HG03175 (cell line): ENCODE data around the gene NELL2.
"Not testable (repeated sequence)": the region's sequence is repeated elsewhere in the genome, so short reads cannot be mapped to it uniquely, and the experiment has no call there.

Source experiments
- ATAC-seq: cut with Tn5 transposase; IDR thresholded peaks from one replicate; pipeline ENCODE4 v1.9.1; 2021; ENCODE audit warnings: mild to moderate bottlenecking, moderate library complexity; ENCODE audit not compliant: unreplicated experiment

The NELL2 gene

DNA sequence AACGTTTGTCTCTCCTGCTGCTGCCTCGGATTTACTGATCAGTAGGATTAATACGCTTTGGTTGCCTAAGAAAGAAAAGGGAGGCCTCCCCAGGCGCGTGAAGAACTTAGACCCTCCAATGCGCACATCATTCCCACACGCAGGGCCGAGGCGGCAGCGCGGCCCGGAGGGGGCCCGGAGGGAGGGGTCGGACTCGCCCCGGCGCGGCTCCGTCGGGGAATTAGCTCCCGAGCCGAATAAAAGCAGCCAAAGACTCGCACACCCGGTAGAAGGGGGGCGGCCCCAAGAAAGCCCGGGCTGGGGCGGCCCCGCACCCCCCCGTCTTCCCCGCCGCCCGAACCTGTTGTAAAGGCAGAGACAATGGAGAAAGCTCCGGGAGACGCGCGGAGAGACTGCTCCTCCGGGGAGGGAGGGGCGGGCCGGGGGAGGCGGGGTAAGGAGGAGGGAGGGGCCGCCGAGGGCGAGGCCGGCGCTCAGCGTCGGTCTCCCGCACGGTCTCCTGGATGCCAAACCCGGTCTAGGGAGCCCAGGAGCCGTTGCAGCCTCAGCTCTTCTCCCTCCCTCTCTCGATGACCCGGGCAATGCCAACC lies at the start of gene NELL2:
NELL2 (minus strand) TSS at position 362 of the 590 bp plus-strand sequence. CDS start 446 bp downstream, outside the sequence.
- peak; percentile 44 for ATAC-seq

DNA sequence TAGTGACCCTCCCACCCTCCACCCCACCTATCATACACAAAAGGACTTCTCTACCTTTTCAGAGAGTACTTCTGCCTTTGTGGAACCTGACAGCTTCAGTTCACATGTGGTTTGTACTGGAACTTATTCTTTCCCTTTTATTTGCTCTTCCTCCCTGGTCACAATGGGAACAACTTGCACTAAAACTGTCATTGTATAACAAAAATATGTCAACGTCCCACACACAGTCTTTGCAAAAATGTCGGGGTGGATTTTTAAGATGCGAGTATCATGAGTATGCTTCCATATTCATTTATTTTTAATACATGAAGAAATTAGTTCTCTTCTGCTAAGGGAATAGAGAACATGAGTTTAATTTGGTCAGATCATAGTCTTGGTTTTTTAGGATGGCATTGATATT lies 45.6 kb upstream of the NELL2 start:
- ATAC-seq: no peak

DNA sequence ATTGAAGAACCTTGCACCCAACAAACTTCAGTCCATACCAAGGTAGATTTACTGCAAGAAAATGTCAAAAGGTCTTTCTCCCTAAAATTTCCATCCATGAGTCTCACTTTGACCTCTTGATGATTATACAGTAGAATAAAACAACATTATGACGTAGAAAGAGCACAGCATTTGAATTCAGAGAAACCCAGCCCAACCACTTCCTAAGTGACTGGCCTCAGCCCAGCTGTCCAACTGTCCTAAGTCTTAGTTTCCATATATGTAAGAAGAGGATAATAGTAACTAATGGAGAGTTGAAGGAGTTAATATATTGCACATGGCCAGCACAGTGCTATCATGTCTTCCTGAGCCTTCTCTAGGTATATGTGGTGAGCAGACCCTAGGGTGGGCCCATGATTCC lies 41.0 kb upstream of the NELL2 start:
- ATAC-seq: no peak

DNA sequence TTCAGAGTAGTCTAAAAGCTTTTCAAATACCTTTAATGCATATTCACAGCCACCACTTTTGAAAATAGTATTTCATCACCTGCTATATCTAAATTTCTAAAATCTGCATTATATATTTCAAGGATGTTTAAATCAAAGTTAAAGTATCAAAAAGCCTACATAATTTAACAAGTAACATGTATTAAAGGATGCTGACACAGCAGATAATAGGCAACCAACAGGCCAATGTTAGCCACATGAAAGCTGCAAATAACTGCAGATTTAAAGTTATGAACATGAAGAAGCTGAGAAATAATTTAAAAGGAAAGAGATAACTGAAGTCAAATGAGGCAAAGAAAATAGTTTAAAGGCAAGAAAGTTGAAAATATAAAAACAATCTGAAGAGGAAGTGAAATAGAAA lies 39.8 kb upstream of the NELL2 start:
- ATAC-seq: no peak

DNA sequence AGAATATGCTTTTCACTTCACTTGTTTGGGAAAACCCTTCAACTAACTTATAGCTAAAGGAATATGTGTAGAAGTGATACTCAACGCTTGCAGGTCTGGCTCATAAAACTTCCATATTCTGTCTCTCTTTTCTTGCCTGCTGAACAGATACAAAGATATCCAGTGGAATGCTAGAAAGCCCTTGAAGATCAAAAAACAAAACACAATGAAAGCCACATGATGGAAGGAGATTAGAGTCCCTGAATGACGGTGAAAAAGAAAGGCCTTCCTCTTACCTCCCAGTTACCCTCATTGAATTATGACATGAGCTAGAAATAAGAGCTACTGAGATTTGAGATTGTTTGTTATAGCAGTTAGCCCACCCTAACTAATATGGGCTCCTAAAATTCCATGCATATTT lies 28.2 kb upstream of the NELL2 start:
- no peak for ATAC-seq

DNA sequence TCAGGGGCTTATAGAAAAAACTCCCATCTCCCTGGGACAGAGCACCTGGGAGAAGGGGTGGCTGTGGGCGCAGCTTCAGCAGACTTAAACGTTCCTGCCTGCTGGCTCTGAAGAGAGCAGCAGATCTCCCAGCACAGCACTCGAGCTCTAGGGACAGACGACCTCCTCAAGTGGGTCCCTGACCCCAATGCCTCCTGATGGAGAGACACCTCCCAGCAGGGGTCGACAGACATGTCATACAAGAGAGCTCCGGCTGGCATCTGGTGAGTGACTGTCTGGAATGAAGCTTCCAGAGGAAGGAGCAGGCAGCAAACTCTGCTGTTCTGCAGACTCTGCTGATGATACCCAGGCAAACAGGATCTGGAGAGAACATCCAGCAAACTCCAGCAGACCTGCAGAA lies 22.0 kb upstream of the NELL2 start:
- ATAC-seq: not testable (repeated sequence)

DNA sequence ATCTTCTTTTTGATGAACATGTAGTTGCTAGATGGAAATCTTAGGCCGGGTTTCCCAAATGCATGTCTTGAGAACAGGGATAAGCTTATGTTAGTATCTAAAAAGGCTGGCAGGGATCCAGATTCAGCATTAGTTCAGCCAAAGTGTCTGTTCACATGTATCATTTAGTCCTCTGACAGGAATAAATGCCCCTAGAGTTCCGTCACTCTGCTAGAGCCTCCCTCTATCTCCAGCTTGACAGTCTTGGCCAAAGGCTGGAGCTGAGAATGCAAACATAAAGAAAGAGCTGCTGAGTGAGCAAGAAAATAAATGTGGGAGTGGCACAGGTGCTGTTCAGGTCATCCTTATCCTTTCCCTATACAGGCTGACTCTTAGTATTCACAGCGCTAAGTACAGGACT lies 13.8 kb upstream of the NELL2 start:
- ATAC-seq: no peak

DNA sequence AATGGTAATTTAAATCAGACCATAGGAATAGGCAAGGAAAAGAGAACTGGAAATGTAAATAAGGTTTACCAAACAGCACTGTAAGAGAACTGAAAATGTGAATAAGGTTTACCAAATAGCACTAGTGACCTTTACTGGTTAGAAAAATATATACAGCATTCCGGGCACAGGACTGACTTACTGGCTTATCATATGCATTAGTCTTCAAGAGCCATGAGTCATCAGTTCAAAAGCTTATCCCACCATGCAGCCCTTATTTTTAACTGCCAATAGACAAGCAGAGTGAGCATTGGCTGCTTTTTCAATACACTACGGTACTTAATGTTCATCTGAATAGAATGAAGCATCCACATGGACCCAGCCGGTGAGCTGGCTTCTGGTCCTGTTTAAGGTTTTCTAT lies 13.0 kb upstream of the NELL2 start:
- no peak for ATAC-seq

DNA sequence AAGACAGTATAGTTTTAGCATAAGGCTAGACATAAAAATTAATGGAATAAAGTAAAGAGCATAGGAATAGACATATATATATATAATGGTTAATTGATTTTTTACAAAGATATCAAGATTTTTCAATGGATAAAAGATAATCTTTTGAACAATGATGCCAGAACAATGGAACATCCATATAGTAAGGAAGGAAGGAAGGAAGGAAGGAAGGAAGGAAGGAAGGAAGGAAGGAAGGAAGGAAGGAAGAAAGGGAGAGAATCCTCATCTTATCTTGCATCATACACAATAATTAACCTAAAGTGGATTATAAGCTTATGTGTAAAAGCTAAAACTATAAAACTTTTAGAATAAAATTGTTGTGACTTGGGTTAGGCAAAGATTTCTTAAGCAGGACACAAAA lies 9.8 kb upstream of the NELL2 start:
- ATAC-seq: no peak

DNA sequence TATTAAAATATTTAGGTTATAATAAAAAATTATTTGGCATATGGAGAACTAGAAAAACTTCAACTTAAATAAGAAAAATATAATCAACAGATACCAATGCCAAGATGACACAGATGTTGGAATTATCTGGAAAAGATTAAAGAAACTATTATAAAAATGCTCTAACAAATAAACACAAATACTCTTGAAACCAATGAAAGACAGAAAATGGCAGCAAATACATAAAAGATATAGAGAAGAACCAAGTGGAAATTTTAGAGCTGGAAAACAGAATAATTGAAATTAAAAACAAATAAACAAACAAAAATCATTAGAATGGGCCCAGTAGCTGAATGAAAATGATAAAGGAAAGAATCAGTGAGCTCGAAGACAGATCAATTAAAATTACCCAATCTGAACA lies 5.1 kb upstream of the NELL2 start:
- ATAC-seq: no peak

DNA sequence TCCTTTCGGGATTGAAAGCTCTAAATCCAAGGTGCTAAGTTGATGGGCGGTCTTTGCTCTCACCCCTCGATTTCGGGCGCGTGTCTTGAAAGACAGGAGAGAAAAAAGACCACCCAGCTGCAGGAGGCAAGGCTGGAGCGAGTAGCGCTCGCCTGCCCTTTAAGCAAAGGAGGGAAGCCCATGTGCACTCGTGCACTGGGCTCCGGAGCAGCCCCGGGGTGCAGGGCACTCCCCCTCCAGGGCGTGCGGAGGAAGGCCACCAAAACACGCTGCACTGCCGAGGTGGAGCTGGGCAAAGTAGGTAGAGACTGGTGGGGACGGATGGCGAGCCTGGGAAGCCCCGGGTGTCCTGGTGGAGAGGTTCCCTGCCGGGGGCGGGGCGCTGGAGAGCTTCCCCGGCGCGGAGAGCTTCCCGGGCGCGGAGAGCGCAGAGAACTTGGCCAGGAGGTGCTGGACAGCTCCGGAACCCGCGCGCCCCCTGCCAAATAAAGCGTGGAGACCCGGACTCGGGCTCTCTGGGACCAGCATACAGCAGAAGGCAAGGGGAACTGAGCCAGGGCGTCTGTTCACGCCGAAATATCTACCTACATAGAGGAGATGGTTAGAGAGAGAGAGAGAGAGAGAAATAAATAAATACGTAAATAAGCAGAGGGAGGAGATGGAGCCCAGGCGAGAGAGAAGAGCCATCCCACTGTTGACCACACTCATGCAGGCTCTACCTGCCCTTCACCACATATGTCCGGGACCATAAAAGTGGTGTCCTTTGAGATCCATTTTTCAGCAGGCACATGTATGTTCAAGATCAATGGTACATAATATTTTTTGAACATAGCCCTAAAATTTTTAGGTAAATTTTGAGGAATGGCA lies 662 bp upstream of the NELL2 start:
- ATAC-seq: peak; percentile 39

DNA sequence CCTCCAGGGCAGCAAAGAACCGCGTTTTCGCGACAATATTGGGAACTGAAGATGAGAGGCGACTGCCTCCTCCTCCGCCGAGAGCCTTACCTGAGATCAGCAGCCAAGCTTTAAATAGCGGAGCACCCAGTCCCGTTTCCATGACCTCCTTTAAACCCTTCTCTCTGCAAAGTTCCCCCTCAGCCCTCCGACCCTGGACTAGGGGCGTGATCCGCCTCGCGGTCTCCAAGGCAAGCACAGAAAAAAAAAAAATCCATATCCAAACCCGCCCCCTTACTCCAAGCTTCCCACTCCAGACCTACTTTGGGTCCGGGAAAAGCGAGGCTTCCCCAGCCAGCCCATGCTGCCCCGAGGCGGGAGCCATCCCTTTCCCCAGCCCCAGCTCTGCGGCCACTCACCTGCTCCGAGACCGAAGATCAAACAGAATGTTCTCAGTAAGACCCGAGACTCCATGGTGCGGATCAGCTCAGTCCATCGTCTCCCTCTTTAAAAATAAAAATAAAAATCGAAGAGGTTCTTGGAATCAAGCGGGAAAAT lies 630 bp downstream of the NELL2 start:
- ATAC-seq: no peak

DNA sequence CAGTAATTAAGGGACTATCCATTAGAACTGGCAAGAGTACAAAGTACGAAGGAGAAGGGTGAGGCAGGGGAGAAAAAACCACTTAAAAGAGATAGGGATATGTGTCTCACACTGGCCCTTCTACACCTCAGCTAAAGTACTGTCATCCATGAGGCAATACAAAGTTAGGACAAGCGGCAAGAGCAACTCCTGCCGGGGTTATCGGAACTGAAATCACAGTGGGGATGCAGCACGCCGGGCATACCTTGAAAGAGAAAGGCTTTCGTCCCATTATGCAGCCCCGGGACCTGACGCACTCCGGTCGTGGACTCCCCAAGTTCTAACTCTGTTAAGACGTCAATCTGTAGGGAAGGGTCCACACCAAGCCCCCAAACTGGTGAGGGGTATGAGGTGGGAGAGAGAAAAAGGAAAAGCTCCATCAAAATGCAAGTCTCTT lies 1.1 kb downstream of the NELL2 start:
- no peak for ATAC-seq

DNA sequence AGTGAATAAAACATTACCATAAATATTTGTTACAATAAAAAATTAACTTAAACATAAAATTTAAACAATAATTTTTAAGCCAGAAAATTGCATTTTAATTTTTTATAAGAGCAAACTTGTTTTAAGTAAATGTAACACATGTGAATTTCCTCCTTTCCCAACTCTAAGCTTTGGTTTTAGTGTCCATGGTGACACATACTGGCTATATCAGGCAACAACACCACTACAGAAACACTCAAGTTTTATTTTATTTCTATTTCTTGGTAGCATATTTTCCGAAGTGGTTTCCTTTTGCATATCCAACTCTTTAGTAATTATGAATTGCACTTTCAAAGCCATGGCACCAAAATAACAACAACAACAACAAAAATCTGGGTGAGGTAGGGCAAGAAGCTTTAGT lies 2.2 kb downstream of the NELL2 start:
- ATAC-seq: no peak

DNA sequence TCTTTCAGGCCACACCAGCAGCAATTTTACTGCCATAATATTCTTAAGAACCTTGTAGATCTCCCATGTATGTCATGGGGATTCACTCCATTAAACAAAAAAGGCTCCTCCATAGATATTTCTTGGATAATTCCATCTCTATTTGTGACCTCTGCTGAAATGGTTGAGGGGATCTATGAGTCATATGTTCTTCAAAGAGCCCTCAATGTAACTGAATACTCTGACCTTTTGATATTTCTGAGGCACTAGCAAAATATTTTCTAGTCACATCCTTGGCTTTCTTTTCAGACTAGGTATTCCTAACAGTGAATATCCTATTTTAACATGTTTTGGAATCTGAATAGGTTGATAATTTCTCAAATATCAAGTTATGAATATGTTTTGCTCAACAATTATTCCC lies 6.6 kb downstream of the NELL2 start:
- ATAC-seq: no peak

DNA sequence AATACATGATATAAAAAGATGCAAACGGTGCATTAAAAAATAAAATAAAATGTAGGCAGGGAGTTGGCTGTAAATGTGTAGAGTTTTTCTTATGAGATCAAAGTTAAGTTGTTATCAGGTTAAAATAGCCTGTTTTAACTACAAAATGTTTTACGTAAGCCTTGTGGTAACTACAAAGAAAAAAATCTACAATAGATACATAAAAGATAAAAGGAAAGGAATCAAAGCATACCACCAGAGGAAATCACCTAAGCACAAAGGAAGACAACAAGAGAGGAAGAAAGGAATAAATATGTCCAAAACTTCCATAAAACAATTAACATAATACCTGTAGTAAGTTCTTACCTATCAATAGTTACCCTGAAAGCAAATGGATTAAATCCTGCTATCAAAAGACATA lies 12.2 kb downstream of the NELL2 start:
- no peak for ATAC-seq

DNA sequence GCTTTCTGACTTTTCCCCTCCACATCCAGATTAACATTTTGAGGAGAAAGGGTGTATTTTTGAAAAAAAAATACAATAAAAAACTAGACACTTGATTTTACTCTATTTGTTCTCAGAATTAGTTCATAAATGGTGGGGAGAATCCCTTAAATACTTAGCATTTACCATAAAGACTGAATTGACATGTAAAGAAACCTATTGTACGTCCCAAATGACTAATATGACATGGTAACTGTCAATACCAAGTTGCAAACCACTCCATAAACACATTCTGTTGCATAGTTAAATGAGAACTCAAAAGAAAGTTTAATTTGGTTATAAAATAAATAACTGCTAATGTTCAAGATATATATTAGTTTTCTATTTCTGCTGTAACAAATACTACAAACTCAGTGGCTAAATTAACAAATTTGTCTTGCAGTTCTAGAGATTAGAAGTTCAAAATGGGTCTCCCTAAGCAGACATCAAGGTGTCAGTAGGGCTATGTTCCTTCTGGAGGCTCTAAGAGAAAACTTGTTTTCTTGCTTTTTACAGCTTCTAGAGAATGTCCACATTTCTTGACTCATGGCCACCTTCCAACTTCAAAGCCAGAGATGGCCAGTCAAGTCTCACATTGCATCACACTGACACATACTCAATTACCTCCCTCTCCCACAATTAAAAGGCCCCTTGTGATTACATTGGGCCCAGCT lies 16.0 kb downstream of the NELL2 start:
- ATAC-seq: no peak

DNA sequence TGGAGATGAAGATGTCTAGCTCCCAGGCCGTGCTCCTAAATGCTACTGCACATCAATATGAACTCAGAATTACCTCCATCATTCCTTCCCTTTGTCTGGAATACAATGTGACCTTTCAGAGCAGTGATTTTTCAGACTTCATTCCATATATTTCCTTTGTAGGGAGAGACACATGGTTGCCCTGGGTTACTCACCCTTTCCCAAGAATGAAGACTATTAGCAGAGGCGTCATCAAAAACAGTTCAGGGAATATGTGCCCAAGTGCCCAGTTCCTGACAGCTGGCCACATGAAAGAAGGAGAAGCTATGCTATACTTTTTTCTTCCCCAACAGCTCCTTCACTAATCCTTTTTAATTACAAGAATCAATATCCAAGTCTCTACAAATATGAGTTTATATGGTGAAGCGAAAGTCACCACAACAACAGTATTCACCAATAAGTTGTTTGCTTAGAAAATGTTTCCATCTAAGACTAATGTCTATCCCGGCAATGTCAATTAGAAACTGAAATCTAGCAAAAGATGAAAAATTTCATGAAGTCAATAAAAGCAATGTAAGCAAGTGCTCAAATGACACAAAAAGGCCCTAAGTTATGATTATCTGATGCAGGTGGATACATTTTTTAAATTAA lies 17.8 kb downstream of the NELL2 start:
- no peak for ATAC-seq

DNA sequence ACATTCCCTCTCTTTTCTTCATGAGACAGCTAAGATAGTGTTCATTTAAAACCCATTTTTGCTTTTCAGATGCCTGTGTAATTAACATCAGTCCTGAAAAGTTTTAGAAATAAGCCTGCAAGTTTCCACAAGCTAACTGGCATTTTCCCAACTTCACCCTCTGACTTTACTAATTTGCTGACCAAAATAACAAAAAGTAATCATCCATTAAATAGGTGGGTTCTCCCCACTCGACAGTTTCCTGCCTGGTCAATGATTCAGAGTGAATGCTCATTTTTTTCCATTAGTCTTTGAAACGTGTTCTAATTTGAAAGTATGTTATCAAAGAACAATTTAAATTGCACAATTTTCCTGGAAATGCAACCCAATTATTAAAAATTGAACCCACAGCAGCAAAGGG lies 23.6 kb downstream of the NELL2 start:
- ATAC-seq: no peak

DNA sequence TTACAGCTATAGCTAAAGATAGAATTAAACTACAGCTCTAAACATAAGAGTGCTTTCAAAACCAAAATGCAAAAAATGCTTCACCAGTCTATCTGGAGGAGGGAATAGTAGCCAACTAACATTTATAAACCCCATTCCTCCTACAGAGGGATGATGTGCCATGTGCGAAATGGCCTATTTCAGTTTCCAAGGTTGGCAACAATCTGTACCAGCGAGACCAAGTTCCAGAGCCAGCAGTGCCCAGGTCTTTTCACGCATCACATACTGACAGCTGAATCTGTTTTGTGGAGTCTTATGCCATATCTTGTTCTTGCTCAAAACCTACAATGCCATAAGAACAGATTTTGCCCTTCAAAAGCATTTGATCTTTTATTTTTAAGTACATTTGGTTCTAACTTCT lies 24.5 kb downstream of the NELL2 start:
- no peak for ATAC-seq

DNA sequence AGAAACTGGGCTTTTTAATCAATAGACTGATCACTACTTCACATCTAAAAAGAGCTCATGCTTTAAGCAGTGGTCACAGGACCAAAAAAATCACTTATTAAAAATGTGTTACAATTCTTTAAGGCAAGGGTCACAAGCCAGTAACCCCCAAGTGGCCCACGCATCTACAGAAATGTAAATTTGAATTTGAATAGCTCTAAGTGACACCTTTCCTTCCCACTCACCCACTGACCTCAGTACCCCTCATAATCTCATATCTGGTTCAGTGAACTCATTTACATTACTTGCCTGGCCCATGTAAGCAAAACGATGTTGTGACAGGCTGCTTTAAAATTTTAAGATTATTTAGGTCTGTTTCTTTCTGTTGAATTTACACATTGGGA lies 27.4 kb downstream of the NELL2 start:
- ATAC-seq: peak; percentile 63
